ENCODE results near the gene DSC1.

GRCh38 chr18:31190919-31191318 is 28.3 kb upstream of the DSC1 start:
- TF ChIP-seq EZH2 (IDR thresholded peaks at IDR 0.05; ENCODE audit: low read length) (no peak), CTCF (optimal IDR thresholded peaks at IDR 0.05 in 1 of 3, IDR thresholded peaks at IDR 0.05 in 1 of 3, conservative IDR thresholded peaks at IDR 0.05 in 1 of 3; ENCODE audit: extremely low read depth in 1 of 3, insufficient read depth in 2 of 3, low read length in 3 of 3) (no peak)
